DND-41 (cell line): ENCODE measurements around the gene CCDC78.

Source experiments
- ATAC-seq: fragments of 200-7000 bp; cut with Tn5 transposase; 3 replicates; pipeline ENCODE4 v1.9.1; 2021; ENCODE audit warnings: low read depth; ENCODE audit not compliant: insufficient read depth
- DNase-seq: peaks from one replicate; pipeline ENCODE4 v3.0.0-alpha.2; 2020
- H2AFZ ChIP-seq: 2 replicates; pipeline ENCODE4 v1.6.0; 2012; ENCODE audit warnings: low read depth, low read length
- H3K27ac ChIP-seq: 2 replicates; pipeline ENCODE4 v1.5.1; 2012; ENCODE audit warnings: low read length, inconsistent platforms
- H3K27me3 ChIP-seq: fragments of 200-600 bp; sonication (generic); 2 replicates; pipeline ENCODE4 v1.6.0; 2012; ENCODE audit warnings: low read length, mild to moderate bottlenecking, inconsistent platforms; ENCODE audit not compliant: insufficient read depth, poor library complexity
- H3K36me3 ChIP-seq: 2 replicates; pipeline ENCODE4 v1.5.1; 2012; ENCODE audit warnings: low read length, inconsistent platforms; ENCODE audit not compliant: insufficient read depth
- H3K4me1 ChIP-seq: 2 replicates; pipeline ENCODE4 v1.5.1; 2012; ENCODE audit warnings: mild to moderate bottlenecking, low read length; ENCODE audit not compliant: insufficient read depth
- H3K4me2 ChIP-seq: 2 replicates; pipeline ENCODE4 v1.6.0; 2012; ENCODE audit warnings: mild to moderate bottlenecking, moderate library complexity, low read length, inconsistent platforms; ENCODE audit not compliant: insufficient read depth
- H3K4me3 ChIP-seq, 2 experiments: fragments of 200-600 bp in 1 of 2; shearing (Covaris generic) in 1 of 2; 2 replicates each; pipeline ENCODE4 v1.5.1; 2012 to 2016; ENCODE audit warnings: inconsistent platforms in 2 of 2, low read length in 2 of 2, mild to moderate bottlenecking in 2 of 2, low read depth in 1 of 2, moderate library complexity in 1 of 2
- H3K79me2 ChIP-seq: 2 replicates; pipeline ENCODE4 v1.6.0; 2012; ENCODE audit warnings: low read length, inconsistent platforms; ENCODE audit not compliant: insufficient read depth
- H3K9ac ChIP-seq: 2 replicates; pipeline ENCODE4 v1.6.0; 2012; ENCODE audit warnings: low read depth, mild to moderate bottlenecking, inconsistent platforms, low read length, moderate library complexity
- H3K9me3 ChIP-seq: 2 replicates; pipeline ENCODE4 v1.5.1; 2012; ENCODE audit warnings: low read length, moderate library complexity, mild to moderate bottlenecking, inconsistent platforms; ENCODE audit not compliant: insufficient read depth, severe bottlenecking
- H4K20me1 ChIP-seq: 2 replicates; pipeline ENCODE4 v1.6.0; 2012; ENCODE audit warnings: low read length; ENCODE audit not compliant: insufficient read depth
- CTCF ChIP-seq: IDR thresholded peaks from 2 replicates; pipeline ENCODE4 v1.5.1; 2012; ENCODE audit warnings: borderline replicate concordance, low read length, moderate library complexity, mild to moderate bottlenecking; ENCODE audit not compliant: poor library complexity, severe bottlenecking; ENCODE audit errors: extremely low read depth
- EZH2 ChIP-seq: IDR thresholded peaks from 3 replicates; pipeline ENCODE4 v1.6.1; 2012; ENCODE audit warnings: borderline replicate concordance, low read depth, mild to moderate bottlenecking, moderate library complexity, low read length, inconsistent platforms; ENCODE audit not compliant: severe bottlenecking

CCDC78 gene

GRCh38 chr16:708959-709358 lies 17.3 kb downstream of the CCDC78 start:
- Histone ChIP-seq H3K4me3 (no peak overlapping the region), H4K20me1 (peaks cover 11% of the 10 kb centered on the region), H3K9ac (no peak overlapping the region), H2AFZ (no peak overlapping the region), H3K27ac (no peak overlapping the region), H3K27me3 (no peaks in the 10 kb centered on the region), H3K79me2 (no peaks in the 10 kb centered on the region), H3K4me2 (no peak overlapping the region), H3K36me3 (no peaks in the 10 kb centered on the region), H3K4me1 (peaks cover 5% of the 10 kb centered on the region), H3K9me3 (no peaks in the 10 kb centered on the region)
- TF ChIP-seq CTCF: no peak
- TF ChIP-seq EZH2: no peak
- no peak for ATAC-seq
- no peak for DNase-seq

GRCh38 chr16:708019-708418 lies 18.2 kb downstream of the CCDC78 start:
- Histone ChIP-seq H3K9ac (no peak overlapping the region), H3K4me2 (no peak overlapping the region), H3K27ac (no peak overlapping the region), H3K4me1 (peaks cover 4% of the 10 kb centered on the region; the same call in 1 of the 2 replicates), H2AFZ (no peak overlapping the region), H3K4me3 (no peak overlapping the region), H3K9me3 (no peaks in the 10 kb centered on the region), H3K36me3 (no peaks in the 10 kb centered on the region), H3K27me3 (no peaks in the 10 kb centered on the region), H3K79me2 (no peaks in the 10 kb centered on the region), H4K20me1 (peaks cover 11% of the 10 kb centered on the region)
- TF ChIP-seq EZH2: no peak
- no peak for TF ChIP-seq CTCF
- no peak for ATAC-seq
- DNase-seq: no peak

- H4K20me1 ChIP-seq: peaks cover 11% of the 10 kb centered on the region
- H3K9ac ChIP-seq: no peak overlapping the region
- H3K79me2 ChIP-seq: no peaks in the 10 kb centered on the region
- H3K36me3 ChIP-seq: no peaks in the 10 kb centered on the region
- ATAC-seq: no peak
- DNase-seq: no peak
- TF ChIP-seq CTCF (no peak), EZH2 (no peak)
- no peaks in the 10 kb centered on the region for H3K27me3 ChIP-seq
- no peak overlapping the region for H3K4me2 ChIP-seq
- H3K4me1 ChIP-seq: peaks cover 4% of the 10 kb centered on the region; the same call in 1 of the 2 replicates
- H3K27ac ChIP-seq: no peak overlapping the region
- H2AFZ ChIP-seq: no peak overlapping the region
- H3K4me3 ChIP-seq: no peak overlapping the region
- H3K9me3 ChIP-seq: no peaks in the 10 kb centered on the region
Measured at GRCh38 chr16:707062-707538, 19.1 kb downstream of the CCDC78 start.
